ENCODE data around the gene DUSP8.
"Not testable (repeated sequence)": the region's sequence is repeated elsewhere in the genome, so short reads cannot be mapped to it uniquely, and the experiment has no call there.

DUSP8 gene, protein sequence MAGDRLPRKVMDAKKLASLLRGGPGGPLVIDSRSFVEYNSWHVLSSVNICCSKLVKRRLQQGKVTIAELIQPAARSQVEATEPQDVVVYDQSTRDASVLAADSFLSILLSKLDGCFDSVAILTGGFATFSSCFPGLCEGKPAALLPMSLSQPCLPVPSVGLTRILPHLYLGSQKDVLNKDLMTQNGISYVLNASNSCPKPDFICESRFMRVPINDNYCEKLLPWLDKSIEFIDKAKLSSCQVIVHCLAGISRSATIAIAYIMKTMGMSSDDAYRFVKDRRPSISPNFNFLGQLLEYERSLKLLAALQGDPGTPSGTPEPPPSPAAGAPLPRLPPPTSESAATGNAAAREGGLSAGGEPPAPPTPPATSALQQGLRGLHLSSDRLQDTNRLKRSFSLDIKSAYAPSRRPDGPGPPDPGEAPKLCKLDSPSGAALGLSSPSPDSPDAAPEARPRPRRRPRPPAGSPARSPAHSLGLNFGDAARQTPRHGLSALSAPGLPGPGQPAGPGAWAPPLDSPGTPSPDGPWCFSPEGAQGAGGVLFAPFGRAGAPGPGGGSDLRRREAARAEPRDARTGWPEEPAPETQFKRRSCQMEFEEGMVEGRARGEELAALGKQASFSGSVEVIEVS

DNA sequence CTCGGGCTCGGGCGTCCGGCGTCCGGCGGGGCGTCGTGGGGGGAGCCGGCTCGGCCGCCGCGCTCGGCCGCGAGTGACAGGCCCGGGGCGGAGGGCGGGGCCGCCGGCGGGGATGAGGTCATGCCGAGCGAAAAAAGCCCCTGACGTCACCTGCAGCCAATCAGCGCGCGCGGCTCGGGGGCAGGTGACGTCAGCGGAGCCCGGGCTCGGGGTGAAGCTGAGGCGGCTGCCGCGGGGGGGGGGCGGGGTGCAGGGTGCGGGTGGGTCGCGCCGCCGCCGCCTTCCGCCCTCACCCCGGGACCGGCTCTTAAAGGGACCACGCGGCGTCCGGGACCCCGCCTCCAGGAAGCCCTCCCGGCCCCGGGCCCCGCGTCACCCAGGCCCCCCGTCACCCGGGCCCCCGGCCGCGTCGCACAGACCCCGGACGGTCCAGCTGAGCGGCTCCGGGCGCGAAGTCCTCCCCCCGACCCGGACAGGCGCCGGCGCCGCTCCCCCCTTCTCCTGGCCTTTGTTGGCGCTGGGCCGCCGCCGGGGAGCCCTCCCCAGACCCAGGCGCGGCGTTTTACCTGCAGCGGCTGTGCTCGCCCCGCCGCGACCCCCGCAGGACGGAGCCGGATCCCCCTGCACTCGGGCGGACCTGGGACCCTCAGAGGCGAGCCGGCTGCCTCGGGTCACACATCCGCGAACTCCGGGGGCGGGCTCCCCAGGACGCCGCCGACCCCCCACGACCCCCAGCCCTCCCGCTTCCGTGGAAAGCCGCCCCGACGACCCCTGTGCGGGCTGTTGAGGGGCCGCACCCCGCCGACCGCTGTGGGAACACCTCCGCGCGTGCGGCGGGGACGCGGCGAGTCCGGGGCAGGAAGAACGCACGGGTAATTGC lies at the start of gene DUSP8:
TSS of gene DUSP8 (minus strand) at position 75 of the 880 bp plus-strand sequence. CDS start 6,445 bp downstream, outside the sequence.
- Mint-ChIP-seq H3K4me1 (no peaks in the 10 kb centered on the region), H3K36me3 (ENCODE audit: low read depth) (no peaks in the 10 kb centered on the region), H3K9me3 (no peaks in the 10 kb centered on the region), H3K4me3 (peak within 1 kb of the TSS in 2 of 3 experiments; percentile 23 to 56), H3K27ac (no peak within 1 kb of the TSS), H3K27me3 (ENCODE audit: low read depth) (peaks cover 65% of the 10 kb centered on the region)
- no peak for TF ChIP-seq CTCF (IDR thresholded peaks at IDR 0.05; ENCODE audit: unreplicated experiment in 3 of 3)

- no peak overlapping the region for H3K4me3 Mint-ChIP-seq
These were observed 47.4 kb upstream of the DUSP8 start for GRCh38 chr11:1619449-1619848.

DNA sequence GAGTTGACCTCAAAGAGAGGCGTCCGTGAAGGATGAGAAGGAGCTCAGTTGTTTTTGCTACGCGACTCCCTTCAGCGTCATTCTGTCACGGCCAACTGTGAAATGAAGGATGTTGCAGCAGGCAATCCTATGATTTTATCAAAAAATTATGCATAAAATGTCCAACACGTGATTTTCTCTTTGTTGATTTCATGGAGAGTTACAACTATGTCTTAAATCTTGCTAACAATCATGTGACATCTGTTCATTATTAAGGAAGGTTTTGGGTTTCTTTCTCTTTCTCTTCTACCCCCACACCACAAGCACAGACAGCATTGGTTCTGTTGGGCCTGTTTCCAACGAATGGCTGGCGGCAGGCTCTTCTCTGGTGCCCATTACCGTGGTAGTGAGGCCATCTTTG lies 46.2 kb upstream of the DUSP8 start:
- Mint-ChIP-seq H3K9me3 (peaks cover 15% of the 10 kb centered on the region), H3K4me1 (no peaks in the 10 kb centered on the region), H3K27me3 (ENCODE audit: low read depth) (peaks cover 9% of the 10 kb centered on the region), H3K4me3 (no peak overlapping the region), H3K27ac (no peak overlapping the region), H3K36me3 (ENCODE audit: low read depth) (no peaks in the 10 kb centered on the region)
- no peak for TF ChIP-seq CTCF (IDR thresholded peaks at IDR 0.05; ENCODE audit: unreplicated experiment in 3 of 3)

More at GRCh38 chr11:1619449-1619848, 47.4 kb upstream of the DUSP8 start:
- no peak for TF ChIP-seq CTCF (IDR thresholded peaks at IDR 0.05; ENCODE audit: unreplicated experiment in 3 of 3)
- no peaks in the 10 kb centered on the region for H3K36me3 Mint-ChIP-seq (ENCODE audit: low read depth)
- H3K27me3 Mint-ChIP-seq (ENCODE audit: low read depth), result peaks cover 15% of the 10 kb centered on the region
- no peaks in the 10 kb centered on the region for H3K4me1 Mint-ChIP-seq
- H3K9me3 Mint-ChIP-seq, result peaks cover 11% of the 10 kb centered on the region
- no peak overlapping the region for H3K27ac Mint-ChIP-seq

DNA sequence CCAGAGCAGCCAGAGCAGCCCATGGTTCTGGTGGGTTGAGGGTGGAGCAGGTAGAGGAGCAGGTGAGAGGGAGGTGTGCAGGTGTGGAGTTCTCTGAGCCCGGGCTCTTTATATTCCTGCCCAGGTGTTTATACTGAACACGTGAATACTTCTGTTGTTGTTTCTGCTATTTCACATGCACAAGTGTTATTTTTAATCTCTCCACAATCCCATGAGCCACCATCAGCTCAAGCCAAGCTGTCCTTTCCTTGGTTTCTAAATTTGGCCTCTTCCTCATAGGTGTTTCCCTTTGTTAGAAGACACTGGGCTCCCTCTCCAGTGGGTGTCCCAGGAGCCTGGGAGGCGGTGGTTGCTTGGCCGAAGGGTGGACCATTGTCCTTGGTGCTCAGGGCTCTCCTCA lies 36.3 kb upstream of the DUSP8 start, which contains the start of gene KRTAP5-3:
TSS of gene KRTAP5-3 (minus strand) at position 101 of the 400 bp plus-strand sequence. CDS start at position 23, 78 bp downstream.
- Mint-ChIP-seq H3K4me1 (peaks cover 7% of the 10 kb centered on the region), H3K27me3 (ENCODE audit: low read depth) (peaks cover 37% of the 10 kb centered on the region), H3K4me3 (peak within 1 kb of the TSS in 2 of 3 experiments; percentile 14 to 38), H3K27ac (peak within 1 kb of the TSS in 1 of 3 experiments; percentile 16), H3K36me3 (ENCODE audit: low read depth) (no peaks in the 10 kb centered on the region), H3K9me3 (peaks cover 6% of the 10 kb centered on the region)
- no peak for TF ChIP-seq CTCF (IDR thresholded peaks at IDR 0.05; ENCODE audit: unreplicated experiment in 3 of 3)

DNA sequence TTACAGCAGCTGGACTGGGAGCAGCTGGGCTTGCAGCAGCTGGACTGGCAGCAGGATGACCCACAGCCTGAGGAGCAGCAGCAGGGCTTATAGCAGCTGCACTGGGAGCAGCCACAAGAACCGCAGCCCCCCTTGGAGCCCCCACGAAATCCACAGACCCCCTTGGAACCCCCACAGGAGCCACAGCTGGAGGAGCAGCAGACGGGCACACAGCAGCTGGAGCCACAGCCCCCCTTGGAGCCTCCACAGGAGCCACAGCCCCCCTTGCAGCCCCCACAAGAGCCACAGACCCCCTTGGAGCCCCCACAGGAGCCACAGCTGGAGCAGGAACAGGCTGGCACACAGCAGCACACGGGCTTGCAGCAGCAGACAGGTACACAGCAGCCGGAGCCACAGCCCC lies 35.8 kb upstream of the DUSP8 start:
- H3K4me1 Mint-ChIP-seq; H3K9me3 Mint-ChIP-seq; H3K36me3 Mint-ChIP-seq (ENCODE audit: low read depth); H3K4me3 Mint-ChIP-seq; H3K27ac Mint-ChIP-seq: not testable (repeated sequence)
- H3K27me3 Mint-ChIP-seq (ENCODE audit: low read depth), result peaks cover 42% of the 10 kb centered on the region

DNA sequence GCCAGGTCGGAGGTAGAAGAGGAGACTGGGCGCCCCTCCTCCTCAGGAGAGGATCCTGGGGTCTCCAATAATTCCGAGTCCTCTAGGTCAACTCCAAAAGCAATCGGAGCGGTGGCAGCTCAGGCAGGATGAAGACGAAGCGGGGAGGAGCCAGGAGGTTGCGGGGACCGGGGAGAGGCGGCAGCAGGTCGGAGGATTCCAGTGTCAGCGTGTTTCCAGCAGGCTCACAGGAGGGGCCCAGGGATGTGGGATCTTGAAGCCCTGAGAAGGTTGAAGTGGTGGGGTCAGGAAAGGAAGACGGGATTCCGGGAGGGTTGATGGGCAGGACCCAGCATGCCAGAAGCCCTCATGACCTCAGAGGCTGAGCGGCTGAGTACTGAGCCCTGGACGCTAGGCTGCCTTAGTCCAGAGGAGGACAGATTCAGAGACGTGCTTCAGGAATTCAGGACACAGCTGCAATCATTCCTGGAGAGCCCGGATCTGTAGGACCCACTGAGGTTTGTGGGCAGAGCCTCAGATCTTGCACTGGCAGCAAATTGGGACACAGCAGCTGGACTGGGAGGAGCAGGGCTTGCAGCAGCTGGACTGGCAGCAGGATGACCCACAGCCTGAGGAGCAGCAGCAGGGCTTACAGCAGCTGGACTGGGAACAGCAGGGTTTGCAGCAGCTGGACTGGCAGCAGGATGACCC lies 35.2 kb upstream of the DUSP8 start:
- H3K4me3 Mint-ChIP-seq, result peak overlapping the region in 2 of 3 experiments; percentile 38 to 48
- not testable (repeated sequence) for H3K36me3 Mint-ChIP-seq (ENCODE audit: low read depth); H3K4me1 Mint-ChIP-seq; H3K9me3 Mint-ChIP-seq
- peaks cover 45% of the 10 kb centered on the region for H3K27me3 Mint-ChIP-seq (ENCODE audit: low read depth)
- H3K27ac Mint-ChIP-seq, result peak overlapping the region in 1 of 3 experiments; percentile 16

DNA sequence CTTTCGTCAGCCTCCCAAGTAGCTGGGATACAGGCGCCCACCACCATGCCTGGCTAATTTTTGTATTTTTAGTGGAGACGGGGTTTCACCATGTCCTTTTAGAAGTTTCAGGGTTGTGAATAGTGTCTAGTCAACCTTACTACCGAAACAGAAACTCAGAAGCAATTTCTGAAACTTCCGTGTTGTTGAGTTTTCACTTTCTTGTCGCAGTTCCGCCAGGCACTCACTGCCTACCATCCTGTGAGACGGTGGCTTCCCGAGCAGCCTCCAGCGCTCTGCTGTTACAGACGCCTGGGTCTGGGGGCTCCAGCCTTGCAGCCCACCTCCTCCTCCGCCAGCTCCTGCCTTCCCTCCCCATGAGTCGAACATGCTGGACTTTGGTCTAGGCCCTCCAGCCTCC lies 33.9 kb upstream of the DUSP8 start:
- H3K9me3 Mint-ChIP-seq, result peaks cover 14% of the 10 kb centered on the region
- not testable (repeated sequence) for H3K4me1 Mint-ChIP-seq; H3K4me3 Mint-ChIP-seq; H3K36me3 Mint-ChIP-seq (ENCODE audit: low read depth); H3K27ac Mint-ChIP-seq
- peaks cover 59% of the 10 kb centered on the region for H3K27me3 Mint-ChIP-seq (ENCODE audit: low read depth)
